GM21381 (cell line): ENCODE results near the gene AMOTL2.

ENCODE experiments used
- ATAC-seq: cut with Tn5 transposase; IDR thresholded peaks from one replicate; pipeline ENCODE4 v1.9.1; 2021; ENCODE audit warnings: mild to moderate bottlenecking, moderate library complexity; ENCODE audit not compliant: unreplicated experiment

AMOTL2 gene

GRCh38 chr3:134366928-134367811 lies 7.1 kb downstream of the AMOTL2 start:
- no peak for ATAC-seq

GRCh38 chr3:134366221-134366927 lies 7.9 kb downstream of the AMOTL2 start:
- ATAC-seq, result no peak

GRCh38 chr3:134365766-134366065 lies 8.5 kb downstream of the AMOTL2 start:
- ATAC-seq, result no peak

GRCh38 chr3:134364936-134365765 lies 9.1 kb downstream of the AMOTL2 start:
- no peak for ATAC-seq

- ATAC-seq, result no peak
These were observed 9.9 kb downstream of the AMOTL2 start for GRCh38 chr3:134364061-134364935.

GRCh38 chr3:134363381-134363755 lies 10.9 kb downstream of the AMOTL2 start:
- ATAC-seq, result no peak

- no peak for ATAC-seq
These were observed 11.4 kb downstream of the AMOTL2 start for GRCh38 chr3:134362670-134363380.

- no peak for ATAC-seq
These were observed 12.0 kb downstream of the AMOTL2 start for GRCh38 chr3:134362221-134362620.

GRCh38 chr3:134361162-134361835 lies 12.9 kb downstream of the AMOTL2 start:
- no peak for ATAC-seq

- no peak for ATAC-seq
These were observed 14.2 kb downstream of the AMOTL2 start for GRCh38 chr3:134360046-134360445.

- no peak for ATAC-seq
These were observed 14.9 kb downstream of the AMOTL2 start for GRCh38 chr3:134359121-134360010.

GRCh38 chr3:134357914-134358811 lies 16.1 kb downstream of the AMOTL2 start:
- ATAC-seq, result no peak

- ATAC-seq, result no peak
These were observed 16.9 kb downstream of the AMOTL2 start for GRCh38 chr3:134357261-134357913.

- ATAC-seq, result no peak
These were observed 17.7 kb downstream of the AMOTL2 start for GRCh38 chr3:134356411-134357040.

GRCh38 chr3:134355416-134355815 lies 18.8 kb downstream of the AMOTL2 start:
- no peak for ATAC-seq

GRCh38 chr3:134354612-134355251 lies 19.5 kb downstream of the AMOTL2 start:
- ATAC-seq, result no peak
